HG03565 (cell line): ENCODE measurements around the gene CENPH.
"Not testable (repeated sequence)": the region's sequence is repeated elsewhere in the genome, so short reads cannot be mapped to it uniquely, and the experiment has no call there.

Experiments
- ATAC-seq: cut with Tn5 transposase; IDR thresholded peaks from one replicate; pipeline ENCODE4 v1.9.1; 2021; ENCODE audit warnings: mild to moderate bottlenecking, moderate library complexity; ENCODE audit not compliant: unreplicated experiment

CENPH gene

GRCh38 chr5:69245031-69245430 lies 55.6 kb downstream of the CENPH start:
- no peak for ATAC-seq

GRCh38 chr5:69248019-69248418 lies 58.6 kb downstream of the CENPH start:
- no peak for ATAC-seq

- ATAC-seq = no peak
These were observed 61.2 kb downstream of the CENPH start for GRCh38 chr5:69250593-69250992.

- no peak for ATAC-seq
These were observed 63.1 kb downstream of the CENPH start for GRCh38 chr5:69252437-69252836.

GRCh38 chr5:69255940-69256339 lies 66.6 kb downstream of the CENPH start:
- not testable (repeated sequence) for ATAC-seq

- ATAC-seq = no peak
These were observed 68.2 kb downstream of the CENPH start for GRCh38 chr5:69257577-69257976.
